ENCODE data around the gene CHRD.

The CHRD gene

DNA sequence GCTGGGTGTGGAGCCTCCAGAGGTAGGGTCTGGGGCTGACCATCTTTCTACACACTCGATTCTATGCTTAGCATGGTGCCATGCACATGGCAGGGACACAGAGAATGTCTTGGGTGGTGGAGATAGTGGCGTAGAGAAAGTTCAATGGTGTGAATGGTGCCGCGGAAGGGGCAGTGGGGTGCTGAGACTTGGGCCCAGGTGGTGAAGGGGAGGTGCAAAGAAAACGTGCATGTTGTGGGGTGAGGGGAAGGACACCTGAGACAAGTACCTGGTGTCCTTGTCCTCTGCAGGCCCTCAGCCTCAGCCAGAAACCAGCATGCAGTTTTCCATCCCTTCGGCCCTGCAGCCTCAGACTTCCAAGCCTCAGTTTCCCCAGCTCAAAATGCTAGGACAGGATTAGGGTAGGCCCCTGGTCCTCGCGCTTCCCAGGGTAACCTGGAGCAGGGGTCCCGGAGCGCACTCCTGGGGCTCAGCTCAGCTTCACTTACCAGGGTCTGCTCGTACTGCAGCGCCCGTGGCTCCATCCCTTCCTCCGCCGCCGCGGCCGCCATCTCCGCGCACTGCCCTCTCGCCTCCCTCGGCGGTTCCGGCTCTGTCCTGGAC is 18.8 kb upstream of the CHRD start:
- DNase-seq (ENCODE audit: low read depth in 2 of 2): no peak

DNA sequence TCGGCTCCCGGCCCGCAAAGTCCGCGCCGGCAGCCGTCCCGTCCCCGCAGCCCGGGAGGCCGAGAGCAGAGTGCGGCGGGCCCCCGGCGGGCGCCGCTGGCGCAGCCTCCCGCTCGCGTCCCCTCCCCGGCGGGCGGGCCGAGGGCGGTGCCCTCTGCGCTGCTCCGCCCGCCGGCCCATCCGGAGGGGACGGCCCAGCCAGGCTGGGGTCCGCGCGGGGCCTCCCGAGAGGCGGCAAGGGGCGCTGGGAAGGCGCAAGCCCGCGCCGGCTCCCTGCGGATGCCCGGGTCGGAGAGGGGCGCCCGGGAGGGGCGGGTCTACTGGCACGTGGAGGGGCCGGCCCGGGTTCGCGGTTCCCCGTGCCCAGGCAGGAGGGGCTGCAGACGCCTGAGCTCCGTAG is 18.3 kb upstream of the CHRD start, which contains the start of the genes CLCN2 and POLR2H:
TSS of gene CLCN2 (minus strand) at position 74 of the 400 bp plus-strand sequence. CDS start 126 bp downstream, outside the sequence.
TSS of gene POLR2H (plus strand) at position 179 of the 400 bp plus-strand sequence. CDS start 1,783 bp downstream, outside the sequence.
- peak; percentile 31 to 36 for DNase-seq (ENCODE audit: low read depth in 2 of 2)

DNA sequence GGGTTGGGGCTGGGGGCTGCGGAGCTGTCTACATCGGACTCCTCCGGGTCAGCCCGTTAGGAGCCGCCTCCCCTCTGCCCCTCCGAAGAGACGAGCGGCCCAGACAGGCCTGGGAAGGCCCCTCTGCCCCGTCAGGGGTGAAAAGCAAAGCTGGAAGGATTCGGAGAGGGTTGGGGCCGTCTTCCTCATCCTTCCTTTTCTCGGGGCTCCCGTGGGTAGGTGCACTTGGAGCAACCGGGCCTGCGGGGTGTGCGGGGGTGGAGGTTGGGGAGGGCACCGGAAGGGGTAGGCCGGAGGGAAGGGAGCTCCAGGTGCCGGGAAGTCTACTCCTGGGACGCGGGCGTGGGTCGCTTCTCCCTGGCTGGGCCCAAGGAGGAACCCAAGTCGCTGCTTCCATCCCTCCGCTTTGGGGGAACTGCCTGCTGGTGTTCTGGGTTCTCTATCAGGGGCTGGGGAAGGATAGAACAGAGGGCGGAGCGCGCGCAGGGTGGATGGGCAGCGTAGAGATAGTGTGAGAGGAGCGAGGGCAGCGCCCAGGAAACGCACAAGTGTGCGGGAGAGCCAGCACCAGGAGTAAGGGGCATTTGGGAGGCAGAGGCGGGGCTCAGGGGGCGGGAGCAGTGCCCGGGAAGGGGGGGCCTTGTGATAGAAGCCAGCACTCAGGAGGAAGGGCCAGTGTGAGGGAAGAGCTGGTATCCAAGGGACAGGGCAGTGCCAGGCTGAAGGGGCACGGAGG is 17.8 kb upstream of the CHRD start:
- DNase-seq (ENCODE audit: low read depth in 2 of 2): peak; percentile 32 to 36

DNA sequence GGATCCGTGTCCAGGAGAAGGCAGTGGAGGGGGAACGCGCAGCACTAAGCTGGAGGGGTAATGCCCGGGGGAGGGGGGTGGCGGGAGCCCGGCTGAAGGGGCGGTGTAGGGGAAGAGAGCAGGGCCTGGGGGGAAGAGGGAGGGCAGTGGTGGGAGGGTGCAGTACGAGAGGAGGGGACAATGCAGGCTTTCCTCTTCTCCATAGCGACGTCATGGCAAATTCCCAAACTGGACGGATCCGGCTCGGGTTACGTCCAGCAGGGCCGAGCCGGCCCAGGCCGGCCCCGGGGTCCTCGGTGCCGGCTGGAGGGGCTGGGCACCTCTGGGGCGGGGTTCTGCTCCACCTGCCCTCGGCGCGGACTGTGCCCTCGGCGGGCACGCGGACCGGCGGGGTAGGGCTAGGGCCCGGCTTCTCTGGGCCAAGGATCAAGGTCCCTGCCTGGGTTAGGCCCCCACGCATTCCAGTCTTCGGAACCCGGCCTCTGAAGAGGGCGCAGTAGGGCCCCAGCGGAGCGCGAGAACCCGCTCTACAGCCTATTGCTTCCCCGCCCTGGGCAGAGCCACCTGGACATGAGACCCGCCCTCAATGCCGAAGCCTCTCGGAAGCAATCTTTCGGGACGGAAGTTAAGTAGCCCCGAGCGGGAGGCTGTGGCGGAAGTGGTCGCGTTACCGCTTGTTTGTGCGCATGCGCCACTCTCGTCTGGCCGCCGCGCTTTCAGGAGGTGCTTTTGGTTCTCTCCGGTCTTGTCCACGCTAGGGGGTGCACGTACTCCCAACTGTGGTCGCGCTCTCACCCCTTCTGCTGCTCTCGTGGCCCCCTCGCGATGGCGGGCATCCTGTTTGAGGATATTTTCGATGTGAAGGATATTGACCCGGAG is 16.9 kb upstream of the CHRD start:
- DNase-seq (ENCODE audit: low read depth in 2 of 2): peak; percentile 91 to 92

DNA sequence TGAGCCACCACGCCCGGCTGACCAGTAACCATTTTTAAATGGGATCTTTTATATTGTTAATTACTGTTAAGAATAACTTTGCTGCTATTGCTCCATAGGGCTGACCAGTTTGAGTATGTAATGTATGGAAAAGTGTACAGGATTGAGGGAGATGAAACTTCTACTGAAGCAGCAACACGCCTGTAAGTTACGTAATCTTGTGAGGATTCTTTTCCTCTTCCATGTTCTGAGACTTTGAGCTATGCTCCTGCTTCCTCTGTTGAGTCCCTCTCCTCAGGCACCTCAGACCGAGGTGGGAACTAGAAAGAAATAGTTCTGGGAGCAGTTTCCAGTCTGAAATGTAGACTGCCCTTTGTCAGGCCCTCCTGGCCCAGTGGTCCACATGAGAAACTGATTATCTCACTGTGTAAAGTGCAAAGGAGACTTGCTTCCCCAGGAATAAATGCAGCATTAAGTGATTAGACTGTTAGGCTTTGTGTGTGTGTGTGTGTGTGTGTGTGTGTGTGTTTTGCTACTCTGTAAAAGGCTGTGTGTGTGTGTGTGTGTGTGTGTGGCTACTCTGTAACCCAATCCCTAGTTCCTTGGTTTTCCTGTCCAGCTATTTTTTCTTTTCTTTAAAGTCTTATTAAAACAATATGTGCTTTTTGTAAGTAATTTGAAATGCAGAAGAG is 13.1 kb upstream of the CHRD start:
- DNase-seq (ENCODE audit: low read depth in 2 of 2): no peak

DNA sequence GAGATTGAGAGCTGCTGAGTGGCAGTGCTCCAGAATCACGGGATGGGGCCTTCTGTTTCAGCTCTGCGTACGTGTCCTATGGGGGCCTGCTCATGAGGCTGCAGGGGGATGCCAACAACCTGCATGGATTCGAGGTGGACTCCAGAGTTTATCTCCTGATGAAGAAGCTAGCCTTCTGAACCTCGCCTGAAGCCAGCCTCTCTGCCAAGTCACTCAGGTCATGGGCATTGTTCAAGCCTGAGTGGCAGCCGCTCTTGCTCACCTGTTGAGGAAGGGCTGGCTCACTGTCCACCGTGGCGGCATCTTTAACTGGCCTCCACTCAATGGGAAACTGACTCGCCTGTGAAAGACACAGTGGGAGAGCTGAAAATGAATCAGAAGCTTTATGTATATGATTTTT is 11.7 kb upstream of the CHRD start:
- DNase-seq (ENCODE audit: low read depth in 2 of 2): no peak

DNA sequence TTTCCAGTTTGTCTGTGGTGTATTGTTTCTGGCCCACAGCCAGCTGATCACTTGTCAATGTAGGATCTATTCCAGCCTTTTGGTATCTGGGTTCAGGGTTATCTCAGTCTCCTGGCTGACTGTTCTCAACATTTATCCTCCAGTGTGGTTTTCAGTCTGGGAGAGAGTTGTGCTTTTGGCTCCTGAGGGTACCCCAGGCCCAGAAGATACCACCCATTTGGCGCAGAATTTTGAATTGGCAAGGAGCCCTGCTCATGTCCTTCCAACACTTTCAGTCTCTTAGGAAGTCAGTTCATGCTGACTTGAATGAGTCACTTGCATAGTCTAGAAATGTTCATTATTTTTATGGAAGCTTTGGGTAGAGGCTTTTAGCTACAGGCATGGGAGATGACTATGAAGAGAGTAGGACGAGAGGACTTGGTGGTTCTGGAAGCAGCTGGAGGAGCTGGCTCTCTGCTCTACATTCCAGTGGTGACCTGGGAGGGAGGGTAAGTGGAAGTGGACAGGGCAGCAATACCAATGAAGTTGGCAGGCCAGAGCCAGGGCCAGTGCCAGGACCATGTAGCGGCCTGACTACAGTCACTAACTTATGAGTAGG is 11.2 kb upstream of the CHRD start:
- DNase-seq (ENCODE audit: low read depth in 2 of 2): no peak

DNA sequence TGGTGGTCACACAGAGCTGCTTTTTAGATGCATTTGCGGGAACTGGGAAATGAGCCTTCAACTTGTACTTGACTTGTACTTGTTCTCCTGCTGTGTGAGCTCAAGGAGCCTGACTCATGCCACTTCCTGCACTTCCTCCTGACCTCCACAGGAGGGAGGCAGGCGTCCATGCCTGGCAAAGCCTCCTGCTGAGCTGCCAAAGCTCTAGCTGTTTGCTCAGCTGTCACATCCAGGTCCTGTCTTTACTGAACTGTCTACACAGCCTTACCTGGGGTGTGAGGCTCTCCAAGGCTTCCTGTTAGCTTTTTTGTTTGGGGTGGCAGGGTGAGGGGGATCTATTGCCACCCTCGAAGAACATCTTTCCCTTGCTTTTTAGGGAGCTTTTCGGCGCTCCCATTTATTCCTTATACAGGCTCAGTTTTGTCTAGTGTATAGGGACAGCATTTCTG is 8.3 kb upstream of the CHRD start:
- DNase-seq (ENCODE audit: low read depth in 2 of 2): peak in 1 of 2 donors; percentile 33

DNA sequence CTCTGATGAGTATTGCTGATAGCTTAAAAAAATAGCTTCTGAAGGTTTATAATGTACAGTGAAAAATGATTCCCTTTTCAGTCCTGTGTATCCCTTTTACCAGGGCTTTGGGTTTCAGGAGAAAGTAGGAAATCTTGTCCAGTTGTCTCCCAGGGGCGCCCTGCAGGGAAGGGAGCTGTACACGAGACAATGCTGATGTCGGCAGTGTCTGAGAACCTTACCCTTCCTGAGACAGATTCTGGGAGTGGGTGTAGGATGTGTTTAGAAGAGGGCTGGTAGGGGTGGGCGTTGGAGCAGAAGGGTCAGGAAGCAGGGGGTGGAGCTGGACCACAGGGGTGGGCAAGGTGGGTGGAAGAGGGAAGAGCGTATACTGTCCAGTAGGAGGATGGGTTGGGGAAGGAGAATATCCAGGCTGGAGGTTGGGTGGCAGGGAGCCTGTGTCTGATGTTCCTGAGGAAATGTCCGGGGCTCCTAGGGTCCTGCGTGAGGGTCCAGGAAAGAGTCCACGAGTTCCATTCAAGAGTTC is 7.5 kb upstream of the CHRD start:
- no peak for DNase-seq (ENCODE audit: low read depth in 2 of 2)

DNA sequence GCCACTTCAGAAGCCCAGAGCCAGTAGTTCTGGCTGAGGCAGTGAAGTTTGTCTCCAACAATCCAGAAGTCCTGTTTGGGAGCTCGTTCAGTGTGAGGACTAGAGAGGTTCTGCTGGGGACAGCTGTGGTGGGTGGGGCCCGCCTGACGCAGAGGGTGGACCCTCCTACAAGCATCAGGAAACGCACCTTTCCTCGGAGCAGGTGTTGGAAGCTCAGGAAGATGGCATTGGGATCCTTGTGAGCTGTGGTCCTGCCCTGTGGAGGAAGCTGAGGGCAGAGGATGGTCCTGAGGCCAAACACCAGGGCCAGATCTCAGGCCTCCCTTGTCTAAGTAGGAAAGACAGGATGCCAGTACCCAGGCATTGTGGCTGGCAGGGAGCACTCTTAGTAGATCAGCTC is 6.9 kb upstream of the CHRD start:
- DNase-seq (ENCODE audit: low read depth in 2 of 2): no peak

DNA sequence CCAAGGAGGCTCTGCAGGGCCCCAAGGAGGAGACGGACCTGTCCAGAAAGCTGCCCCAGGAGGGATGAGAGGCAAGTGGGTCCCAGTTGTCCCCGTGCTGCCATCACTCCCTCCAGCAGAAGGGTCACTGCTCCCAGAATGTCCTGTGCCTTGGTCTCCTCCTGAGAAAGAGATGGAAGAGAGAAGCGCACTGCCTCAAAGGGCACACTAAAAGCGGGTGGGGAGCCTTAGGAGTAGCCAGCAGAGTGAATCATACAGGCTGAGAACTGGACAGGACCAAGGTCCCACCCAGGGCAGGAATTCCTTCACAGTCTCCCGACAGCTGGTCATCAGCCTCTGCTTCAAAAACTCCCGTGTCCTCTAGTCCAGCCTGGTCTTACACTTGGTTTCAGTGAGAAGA is 6.4 kb upstream of the CHRD start:
- DNase-seq (ENCODE audit: low read depth in 2 of 2): no peak

DNA sequence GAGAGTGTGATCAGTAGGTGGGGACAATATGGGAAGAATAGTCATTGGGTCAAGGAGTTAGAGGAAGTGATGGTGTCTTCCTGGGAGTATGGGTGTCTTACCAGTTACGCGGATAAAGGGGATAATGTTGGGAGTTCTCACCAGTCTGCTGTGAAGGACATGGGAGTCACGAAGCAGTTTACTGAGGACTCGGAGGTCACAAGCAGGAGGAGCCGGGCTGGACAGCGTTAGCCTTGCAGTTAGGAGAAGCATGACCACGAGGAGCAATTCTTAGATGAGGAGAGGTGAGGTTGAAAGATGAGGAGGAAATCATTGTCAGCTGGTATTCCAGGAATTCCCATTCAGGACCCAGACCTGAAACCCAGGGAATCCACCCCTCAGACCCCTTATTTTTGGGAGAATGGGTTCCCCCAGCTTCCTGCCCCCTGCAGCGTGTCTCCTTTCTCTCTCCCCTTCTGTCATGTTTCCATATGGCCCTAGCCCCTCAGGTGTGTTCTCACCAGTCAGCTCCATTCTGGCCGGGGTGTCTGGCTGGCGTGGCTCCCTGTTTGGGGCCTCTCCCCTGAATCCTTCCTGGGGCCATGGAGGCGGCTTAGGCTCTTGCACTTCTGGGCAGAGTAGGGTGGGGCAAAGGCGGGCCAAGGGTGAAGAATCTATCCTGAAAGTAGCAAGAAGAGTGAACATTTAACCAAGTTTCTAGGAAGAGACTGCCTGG is 4.0 kb upstream of the CHRD start:
- no peak for DNase-seq (ENCODE audit: low read depth in 2 of 2)

DNA sequence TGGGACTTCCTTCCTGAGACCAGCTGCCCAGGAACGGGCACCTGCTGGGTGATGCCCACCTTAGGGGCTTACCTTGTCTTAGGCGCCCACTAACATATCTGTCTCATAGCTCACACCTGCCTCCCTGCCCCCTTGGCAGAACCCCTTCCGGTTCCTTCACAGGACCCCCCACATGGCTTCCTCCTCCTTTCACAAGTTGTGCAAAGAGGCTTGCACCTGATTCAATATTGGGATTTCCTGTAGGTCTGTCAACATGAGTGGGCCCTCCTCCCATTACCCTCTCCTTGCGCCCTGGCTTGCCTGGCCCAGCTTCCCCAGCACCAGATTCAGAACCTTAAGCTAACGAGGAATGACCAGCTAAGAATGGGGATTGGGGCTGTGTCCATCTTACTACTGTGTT is 2.5 kb upstream of the CHRD start:
- DNase-seq (ENCODE audit: low read depth in 2 of 2): no peak

DNA sequence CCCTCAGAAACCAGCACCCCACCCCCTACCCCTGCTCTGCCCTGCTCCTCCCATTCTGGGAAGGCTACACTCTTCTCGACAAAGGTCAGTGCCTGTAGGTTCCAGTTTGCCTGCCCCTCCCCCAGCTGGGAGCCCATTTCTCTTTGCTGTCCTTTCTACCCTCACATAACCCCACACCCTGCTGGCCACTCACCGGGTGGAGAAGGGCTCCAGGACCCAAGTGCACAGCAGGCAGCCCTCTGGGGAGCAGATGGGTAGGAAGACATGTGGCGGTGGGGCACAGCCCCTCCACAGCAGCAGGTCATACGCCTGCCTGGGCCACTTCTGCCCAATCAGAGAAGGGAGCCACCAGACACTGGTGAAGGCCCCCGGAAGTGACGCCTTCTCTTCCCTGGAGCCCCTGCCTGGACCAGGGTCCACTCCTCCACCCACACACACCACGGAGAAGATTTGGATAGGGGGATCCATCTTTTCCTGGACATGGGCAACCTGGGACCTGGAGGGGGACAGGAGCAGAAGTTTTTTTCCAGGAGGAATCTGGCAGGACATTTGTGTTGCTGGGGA is 1.9 kb upstream of the CHRD start, which contains the start of gene THPO:
TSS of gene THPO (minus strand) at position 326 of the 564 bp plus-strand sequence. CDS start 1,948 bp downstream, outside the sequence.
- DNase-seq (ENCODE audit: low read depth in 2 of 2): no peak

DNA sequence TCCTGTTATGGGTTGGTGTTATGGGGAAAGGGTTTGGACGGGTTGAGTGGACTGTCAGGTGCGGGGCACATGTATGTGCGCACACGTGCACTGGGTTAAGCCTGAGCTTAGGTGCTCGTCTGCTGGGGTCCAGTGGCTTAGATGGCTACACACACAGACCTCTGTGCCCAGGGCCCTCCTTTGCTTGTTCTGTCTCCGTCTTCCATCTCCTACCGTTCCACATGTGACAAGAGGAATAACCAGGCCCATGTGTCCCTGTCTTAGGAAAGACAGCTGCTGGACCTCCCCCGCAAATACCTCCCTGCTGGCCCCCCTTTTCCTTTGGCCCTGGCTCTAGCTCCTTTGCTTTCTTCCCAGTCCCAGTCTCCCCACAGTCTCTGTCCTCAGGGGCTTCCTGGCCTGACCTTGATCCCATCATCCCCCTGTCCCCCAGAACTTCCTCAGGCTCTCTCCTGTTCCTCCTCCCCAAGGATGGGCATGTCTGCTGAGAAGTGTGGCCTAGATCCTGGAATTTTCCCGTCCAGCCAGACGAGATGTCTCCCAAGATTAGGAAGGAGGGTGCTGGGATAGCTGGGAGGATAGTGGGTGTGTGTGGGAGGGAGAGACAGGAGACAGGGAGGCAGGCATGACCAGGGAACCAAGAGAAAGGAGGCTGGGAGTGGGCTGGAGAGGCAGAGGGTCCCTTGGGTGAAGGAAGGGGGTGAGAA is 1.1 kb upstream of the CHRD start:
- no peak for DNase-seq (ENCODE audit: low read depth in 2 of 2)

DNA sequence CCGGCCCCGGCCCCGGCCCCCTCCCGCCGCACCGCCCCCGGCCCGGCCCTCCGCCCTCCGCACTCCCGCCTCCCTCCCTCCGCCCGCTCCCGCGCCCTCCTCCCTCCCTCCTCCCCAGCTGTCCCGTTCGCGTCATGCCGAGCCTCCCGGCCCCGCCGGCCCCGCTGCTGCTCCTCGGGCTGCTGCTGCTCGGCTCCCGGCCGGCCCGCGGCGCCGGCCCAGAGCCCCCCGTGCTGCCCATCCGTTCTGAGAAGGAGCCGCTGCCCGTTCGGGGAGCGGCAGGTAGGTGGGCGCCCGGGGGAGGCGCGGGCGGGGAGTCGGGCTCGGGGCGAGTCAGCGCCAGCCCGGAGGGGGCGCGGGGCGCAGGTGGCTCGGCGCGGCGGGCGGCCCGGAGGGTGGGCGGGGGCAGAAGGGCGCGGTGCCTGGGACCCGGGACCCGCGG is 352 bp downstream of the CHRD start:
- no peak for DNase-seq (ENCODE audit: low read depth in 2 of 2)

DNA sequence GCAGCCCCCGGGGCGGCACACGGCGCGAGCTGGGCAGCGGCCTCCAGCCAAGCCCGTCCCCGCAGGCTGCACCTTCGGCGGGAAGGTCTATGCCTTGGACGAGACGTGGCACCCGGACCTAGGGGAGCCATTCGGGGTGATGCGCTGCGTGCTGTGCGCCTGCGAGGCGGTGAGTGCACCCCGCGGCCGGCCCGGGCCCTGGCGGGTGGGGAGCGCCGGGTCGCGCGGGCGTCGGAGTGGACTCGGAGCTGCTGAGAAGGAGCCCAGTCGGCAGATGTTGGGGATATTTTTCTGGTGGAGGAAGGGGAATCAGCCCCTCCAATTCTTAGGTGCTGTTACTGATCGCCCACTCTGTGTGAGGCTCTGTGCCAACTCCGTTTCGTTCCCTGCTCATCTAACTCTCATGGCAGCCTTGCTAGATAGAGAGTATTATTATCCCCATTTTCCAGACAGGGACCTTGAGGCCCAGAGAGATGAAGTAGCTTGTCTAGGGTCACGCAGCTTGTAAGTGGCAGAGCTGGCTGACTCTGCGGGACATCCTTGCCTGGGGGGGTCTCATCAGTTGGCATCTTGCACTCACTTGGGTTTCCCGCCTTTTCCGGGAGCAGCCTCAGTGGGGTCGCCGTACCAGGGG is 890 bp downstream of the CHRD start:
- no peak for DNase-seq (ENCODE audit: low read depth in 2 of 2)
